CD4-positive, CD25-positive, alpha-beta regulatory T cell (primary cell): Measurements from ENCODE around the gene IGFBP1. TPM values are rescaled to one million over a fixed set of nuclear protein-coding genes. Genes with fewer than 3 reads are reported as not detected.
A peak's percentile ranks its signal among the peaks of the same experiment; 100 is the strongest.

ENCODE experiments used
- ATAC-seq, 2 donors: fragments of 150-1000 bp; cut with Tn5 transposase; one replicate each; pipeline ENCODE4 v1.10.0; 2021; ENCODE audit warnings: low read depth in 2 of 2, moderate number of reproducible peaks in 2 of 2, moderate library complexity in 1 of 2
- DNase-seq, 3 donors: peaks; one replicate each; pipeline versions ENCODE4 v3.0.0 to v3.0.0-alpha.2; 2012 to 2022; ENCODE audit warnings: mixed read lengths in 1 of 3
- H3K27ac ChIP-seq: one replicate; pipeline ENCODE4 v1.7.0; 2013; ENCODE audit warnings: mild to moderate bottlenecking, low read length; ENCODE audit not compliant: insufficient read depth, poor library complexity, severe bottlenecking
- H3K27me3 ChIP-seq: one replicate; pipeline ENCODE4 v1.7.0; 2013; ENCODE audit warnings: low read length; ENCODE audit not compliant: control insufficient read depth, insufficient read depth
- H3K36me3 ChIP-seq: one replicate; pipeline ENCODE4 v1.7.0; 2013; ENCODE audit warnings: mild to moderate bottlenecking, low read length, moderate library complexity; ENCODE audit not compliant: control insufficient read depth, insufficient read depth
- H3K4me1 ChIP-seq: 2 replicates; pipeline ENCODE4 v1.7.0; 2013; ENCODE audit warnings: mild to moderate bottlenecking, low read length; ENCODE audit not compliant: insufficient read depth, control insufficient read depth, poor library complexity, severe bottlenecking
- H3K4me3 ChIP-seq: one replicate; pipeline ENCODE4 v1.7.0; 2013; ENCODE audit warnings: low read depth, mild to moderate bottlenecking, low read length, moderate library complexity
- H3K9me3 ChIP-seq, 2 experiments: 1 replicate in 1 of 2; 2 replicates in 1 of 2; pipeline ENCODE4 v1.7.0; 2013; ENCODE audit warnings: low read length in 2 of 2, mild to moderate bottlenecking in 1 of 2, moderate library complexity in 1 of 2; ENCODE audit not compliant: control insufficient read depth in 2 of 2
- H3K27ac Mint-ChIP-seq, 3 donors: one replicate each; pipeline ENCODE4 v1.8.0; 2020 to 2022; ENCODE audit warnings: mild to moderate bottlenecking in 3 of 3, mixed read lengths in 3 of 3, moderate library complexity in 2 of 3
- H3K27me3 Mint-ChIP-seq: one replicate; pipeline ENCODE4 v1.8.0; 2022; ENCODE audit warnings: mild to moderate bottlenecking, mixed read lengths
- H3K36me3 Mint-ChIP-seq: one replicate; pipeline ENCODE4 v1.8.0; 2020; ENCODE audit warnings: mixed read lengths
- H3K4me1 Mint-ChIP-seq, 4 donors: one replicate each; pipeline ENCODE4 v1.8.0; 2020 to 2022; ENCODE audit warnings: mixed read lengths in 4 of 4, mild to moderate bottlenecking in 1 of 4
- H3K4me3 Mint-ChIP-seq, 4 donors: one replicate each; pipeline ENCODE4 v1.8.0; 2020 to 2022; ENCODE audit warnings: mild to moderate bottlenecking in 4 of 4, mixed read lengths in 4 of 4, moderate library complexity in 3 of 4
- H3K9me3 Mint-ChIP-seq, 7 donors: one replicate each; pipeline ENCODE4 v1.8.0; 2020 to 2022; ENCODE audit warnings: mixed read lengths in 7 of 7, mild to moderate bottlenecking in 3 of 7, moderate library complexity in 2 of 7
- polyA plus RNA-seq, 4 donors: library from polyadenylated mRNA; unstranded; fragments of 300-500 nt; fragmentation: Illumina TruSeq; gene quantifications; one replicate each; pipeline ENCODE4 v1.2.3, GENCODE V29; 2021
- total RNA-seq: library from RNA; stranded (reverse); gene quantifications from one replicate; pipeline ENCODE4 v1.2.3, GENCODE V29; 2022

IGFBP1 gene
- total and polyA plus RNA-seq, 5 donors from 2014 or later: not detected

- H3K27me3 ChIP-seq: peaks cover 3% of the 10 kb centered on the region
- H3K9me3 ChIP-seq: no peaks in the 10 kb centered on the region
- H3K9me3 Mint-ChIP-seq: peaks cover 0 to 6% (median 0%) of the 10 kb centered on the region in 7 donors
- no peak overlapping the region for H3K27ac ChIP-seq
- H3K36me3 Mint-ChIP-seq: no peaks in the 10 kb centered on the region
- no peaks in the 10 kb centered on the region for H3K4me1 ChIP-seq
- no peaks in the 10 kb centered on the region for H3K4me1 Mint-ChIP-seq
- no peak for ATAC-seq
- no peaks in the 10 kb centered on the region for H3K36me3 ChIP-seq
- no peak overlapping the region for H3K27ac Mint-ChIP-seq
- H3K4me3 ChIP-seq: no peak overlapping the region
- H3K27me3 Mint-ChIP-seq: peaks cover 15% of the 10 kb centered on the region
- H3K4me3 Mint-ChIP-seq: no peak overlapping the region
- no peak for DNase-seq
Observed at GRCh38 chr7:45882465-45882810, 5.8 kb upstream of the IGFBP1 start.

DNA sequence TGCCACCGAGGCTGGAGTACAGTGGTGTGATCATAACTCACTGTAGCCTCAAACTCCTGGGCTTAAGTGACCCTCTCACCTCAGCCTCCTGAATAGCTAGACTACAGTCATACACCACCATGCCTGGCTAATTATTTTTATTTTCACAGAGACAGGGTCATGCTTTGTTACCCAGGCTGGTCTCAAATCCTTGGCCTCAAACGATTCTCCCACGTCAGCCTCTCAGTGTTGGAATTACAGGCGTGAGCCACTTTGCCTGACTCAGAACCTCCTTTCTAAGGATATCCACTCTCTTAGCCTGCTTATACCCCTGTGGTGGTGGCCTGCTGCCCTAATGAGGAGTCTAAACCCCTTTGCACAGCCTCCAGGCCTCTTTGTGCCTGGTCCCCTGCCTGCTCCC, 4.2 kb upstream of the IGFBP1 start:
- no peak overlapping the region for H3K27ac ChIP-seq
- Mint-ChIP-seq H3K4me3 (no peak overlapping the region), H3K4me1 (no peaks in the 10 kb centered on the region), H3K27ac (no peak overlapping the region), H3K36me3 (no peaks in the 10 kb centered on the region), H3K9me3 (peaks cover 0 to 4% (median 0%) of the 10 kb centered on the region in 7 donors), H3K27me3 (peaks cover 26% of the 10 kb centered on the region)
- H3K27me3 ChIP-seq: peaks cover 3% of the 10 kb centered on the region
- H3K36me3 ChIP-seq: no peaks in the 10 kb centered on the region
- ATAC-seq (no peak), DNase-seq (no peak)
- H3K4me3 ChIP-seq: no peak overlapping the region
- no peaks in the 10 kb centered on the region for H3K9me3 ChIP-seq
- H3K4me1 ChIP-seq: no peaks in the 10 kb centered on the region

GRCh38 chr7:45885264-45885882, 2.9 kb upstream of the IGFBP1 start:
- no peaks in the 10 kb centered on the region for H3K4me1 Mint-ChIP-seq
- Histone ChIP-seq H3K9me3 (no peaks in the 10 kb centered on the region), H3K4me1 (no peaks in the 10 kb centered on the region), H3K4me3 (no peak overlapping the region), H3K36me3 (no peaks in the 10 kb centered on the region), H3K27ac (no peak overlapping the region), H3K27me3 (peaks cover 14% of the 10 kb centered on the region)
- H3K4me3 Mint-ChIP-seq: no peak overlapping the region
- peaks cover 0 to 3% (median 0%) of the 10 kb centered on the region in 7 donors for H3K9me3 Mint-ChIP-seq
- H3K36me3 Mint-ChIP-seq: no peaks in the 10 kb centered on the region
- H3K27me3 Mint-ChIP-seq: peaks cover 33% of the 10 kb centered on the region
- DNase-seq (no peak), ATAC-seq (no peak)
- H3K27ac Mint-ChIP-seq: no peak overlapping the region

- no peaks in the 10 kb centered on the region for H3K36me3 ChIP-seq
- peaks cover 47% of the 10 kb centered on the region for H3K27me3 Mint-ChIP-seq
- H3K4me3 ChIP-seq: no peak overlapping the region
- H3K4me1 Mint-ChIP-seq: peaks cover 0 to 3% (median 0%) of the 10 kb centered on the region in 4 donors
- no peak overlapping the region for H3K27ac ChIP-seq
- H3K4me1 ChIP-seq: no peaks in the 10 kb centered on the region
- ATAC-seq (no peak), DNase-seq (no peak)
- no peak overlapping the region for H3K4me3 Mint-ChIP-seq
- no peak overlapping the region for H3K27ac Mint-ChIP-seq
- H3K36me3 Mint-ChIP-seq: no peaks in the 10 kb centered on the region
- no peaks in the 10 kb centered on the region for H3K9me3 ChIP-seq
- peaks cover 16% of the 10 kb centered on the region for H3K27me3 ChIP-seq
- H3K9me3 Mint-ChIP-seq: peaks cover 0 to 3% (median 0%) of the 10 kb centered on the region in 7 donors
Observed at GRCh38 chr7:45886931-45887667, 1.2 kb upstream of the IGFBP1 start.

GRCh38 chr7:45888993-45889366, 692 bp downstream of the IGFBP1 start:
- Histone ChIP-seq H3K4me1 (no peaks in the 10 kb centered on the region), H3K27ac (no peak overlapping the region), H3K4me3 (no peak overlapping the region), H3K9me3 (no peaks in the 10 kb centered on the region), H3K36me3 (no peaks in the 10 kb centered on the region), H3K27me3 (peaks cover 17% of the 10 kb centered on the region)
- peak overlapping the region in 1 of 4 donors; percentile 38 for H3K4me3 Mint-ChIP-seq
- H3K27ac Mint-ChIP-seq: no peak overlapping the region
- peaks cover 0 to 3% (median 0%) of the 10 kb centered on the region in 4 donors for H3K4me1 Mint-ChIP-seq
- no peaks in the 10 kb centered on the region for H3K36me3 Mint-ChIP-seq
- H3K9me3 Mint-ChIP-seq: no peaks in the 10 kb centered on the region
- DNase-seq: no peak
- ATAC-seq: no peak
- H3K27me3 Mint-ChIP-seq: peaks cover 51% of the 10 kb centered on the region

GRCh38 chr7:45889367-45890067, 1.2 kb downstream of the IGFBP1 start:
- H3K4me1 ChIP-seq: no peaks in the 10 kb centered on the region
- H3K27ac ChIP-seq: no peak overlapping the region
- ATAC-seq (no peak), DNase-seq (no peak)
- Mint-ChIP-seq H3K36me3 (no peaks in the 10 kb centered on the region), H3K4me1 (peaks cover 0 to 3% (median 0%) of the 10 kb centered on the region in 4 donors), H3K9me3 (no peaks in the 10 kb centered on the region), H3K27ac (no peak overlapping the region), H3K4me3 (no peak overlapping the region), H3K27me3 (peaks cover 51% of the 10 kb centered on the region)
- no peaks in the 10 kb centered on the region for H3K36me3 ChIP-seq
- H3K9me3 ChIP-seq: no peaks in the 10 kb centered on the region
- peaks cover 17% of the 10 kb centered on the region for H3K27me3 ChIP-seq
- no peak overlapping the region for H3K4me3 ChIP-seq

GRCh38 chr7:45890125-45890901, 2.0 kb downstream of the IGFBP1 start:
- Histone ChIP-seq H3K36me3 (no peaks in the 10 kb centered on the region), H3K4me3 (no peak overlapping the region), H3K9me3 (no peaks in the 10 kb centered on the region), H3K27me3 (peaks cover 20% of the 10 kb centered on the region), H3K4me1 (no peaks in the 10 kb centered on the region), H3K27ac (no peak overlapping the region)
- DNase-seq: no peak
- H3K9me3 Mint-ChIP-seq: no peaks in the 10 kb centered on the region
- no peaks in the 10 kb centered on the region for H3K36me3 Mint-ChIP-seq
- no peak overlapping the region for H3K4me3 Mint-ChIP-seq
- H3K27ac Mint-ChIP-seq: no peak overlapping the region
- H3K4me1 Mint-ChIP-seq: peaks cover 0 to 3% (median 0%) of the 10 kb centered on the region in 4 donors
- H3K27me3 Mint-ChIP-seq: peaks cover 51% of the 10 kb centered on the region
- no peak for ATAC-seq
